K562 (cell line): ENCODE measurements around the gene CUTA.

Experiments
- MTA1 ChIP-seq: fragments of 450-650 bp; IDR thresholded peaks from 2 replicates; pipeline ENCODE4 v1.6.1; 2017; ENCODE audit warnings: borderline replicate concordance
- MXI1 ChIP-seq: IDR thresholded peaks from 2 replicates; pipeline ENCODE4 v1.6.1; 2011; ENCODE audit warnings: low read depth, mild to moderate bottlenecking, improper control_type of control experiment, low read length
- TF ChIP-seq, protein P1 (sequence below): sonication (generic); formaldehyde crosslinking; IDR thresholded peaks from 2 replicates; pipeline ENCODE4 v1.4.0; 2020; ENCODE audit warnings: mild to moderate bottlenecking, missing genetic modification reagents

DNA sequence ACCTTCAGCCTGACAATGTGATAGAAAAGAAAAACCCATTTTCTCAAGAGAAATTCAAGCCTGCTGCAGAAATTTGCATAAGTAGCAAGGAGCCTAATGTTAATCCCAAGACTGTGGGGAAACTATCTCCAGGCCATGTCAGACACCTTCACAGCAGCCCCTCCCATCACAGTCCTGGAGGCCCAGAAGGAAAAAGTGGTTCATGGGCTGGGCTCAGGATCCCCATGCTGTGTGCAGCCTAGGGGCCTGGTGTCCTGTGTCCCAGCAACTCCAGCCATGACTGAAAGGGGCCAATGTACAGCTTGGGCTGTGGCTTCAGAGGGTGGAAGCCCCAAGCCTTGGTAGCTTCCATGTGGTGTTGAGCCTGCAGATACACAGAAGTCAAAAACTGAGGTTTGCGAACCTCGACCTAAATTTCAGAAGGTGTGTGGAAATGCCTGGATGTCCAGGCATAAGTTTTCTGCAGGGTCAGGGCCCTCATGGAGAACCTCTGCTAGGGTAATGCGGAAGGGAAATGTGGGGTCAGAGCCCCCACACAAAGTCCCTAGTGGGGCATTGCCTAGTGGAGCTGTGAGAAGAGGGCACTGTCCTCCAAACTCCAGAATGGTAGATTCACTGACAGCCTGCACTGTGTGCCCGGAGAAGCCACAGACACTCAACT, 48.3 kb upstream of the CUTA start:
- no peak for TF ChIP-seq MTA1
- TF ChIP-seq, protein P1, sequence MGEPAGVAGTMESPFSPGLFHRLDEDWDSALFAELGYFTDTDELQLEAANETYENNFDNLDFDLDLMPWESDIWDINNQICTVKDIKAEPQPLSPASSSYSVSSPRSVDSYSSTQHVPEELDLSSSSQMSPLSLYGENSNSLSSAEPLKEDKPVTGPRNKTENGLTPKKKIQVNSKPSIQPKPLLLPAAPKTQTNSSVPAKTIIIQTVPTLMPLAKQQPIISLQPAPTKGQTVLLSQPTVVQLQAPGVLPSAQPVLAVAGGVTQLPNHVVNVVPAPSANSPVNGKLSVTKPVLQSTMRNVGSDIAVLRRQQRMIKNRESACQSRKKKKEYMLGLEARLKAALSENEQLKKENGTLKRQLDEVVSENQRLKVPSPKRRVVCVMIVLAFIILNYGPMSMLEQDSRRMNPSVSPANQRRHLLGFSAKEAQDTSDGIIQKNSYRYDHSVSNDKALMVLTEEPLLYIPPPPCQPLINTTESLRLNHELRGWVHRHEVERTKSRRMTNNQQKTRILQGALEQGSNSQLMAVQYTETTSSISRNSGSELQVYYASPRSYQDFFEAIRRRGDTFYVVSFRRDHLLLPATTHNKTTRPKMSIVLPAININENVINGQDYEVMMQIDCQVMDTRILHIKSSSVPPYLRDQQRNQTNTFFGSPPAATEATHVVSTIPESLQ (CRISPR knock-in tag): no peak
- no peak for TF ChIP-seq MXI1
